SK-N-SH (cell line): Measurements from ENCODE around the gene IRF2BP2.

ENCODE experiments used
- EP300 ChIP-seq, 2 experiments: IDR thresholded peaks; 2 replicates each; pipeline versions ENCODE4 v1.4.0 to v1.6.1; 2012; ENCODE audit warnings: borderline replicate concordance in 1 of 2, low read depth in 1 of 2, low read length in 1 of 2
- EZH2phosphoT487 ChIP-seq: fragments of 200-600 bp; sonication (generic); IDR thresholded peaks from 2 replicates; pipeline ENCODE4 v1.6.1; 2017; ENCODE audit warnings: low read depth, mixed run types, mild to moderate bottlenecking, antibody characterized with exemption, moderate library complexity, borderline replicate concordance
- FOXM1 ChIP-seq: IDR thresholded peaks from 2 replicates; pipeline ENCODE4 v1.4.0; 2012; ENCODE audit warnings: low read depth, mild to moderate bottlenecking
- JUND ChIP-seq: IDR thresholded peaks from 2 replicates; pipeline ENCODE4 v1.4.0; 2012
- RXRA ChIP-seq: IDR thresholded peaks from 2 replicates; pipeline ENCODE4 v1.4.0; 2012; ENCODE audit warnings: low read depth, mild to moderate bottlenecking, borderline replicate concordance
- TF ChIP-seq, protein P1 (sequence below): fragments of 200-600 bp; sonication (generic); IDR thresholded peaks from 2 replicates; pipeline ENCODE4 v1.6.1; 2017; ENCODE audit warnings: antibody characterized with exemption, mild to moderate bottlenecking, moderate library complexity

GRCh38 chr1:234588386-234588785 is 21.6 kb downstream of the IRF2BP2 start:
- TF ChIP-seq, protein P1, sequence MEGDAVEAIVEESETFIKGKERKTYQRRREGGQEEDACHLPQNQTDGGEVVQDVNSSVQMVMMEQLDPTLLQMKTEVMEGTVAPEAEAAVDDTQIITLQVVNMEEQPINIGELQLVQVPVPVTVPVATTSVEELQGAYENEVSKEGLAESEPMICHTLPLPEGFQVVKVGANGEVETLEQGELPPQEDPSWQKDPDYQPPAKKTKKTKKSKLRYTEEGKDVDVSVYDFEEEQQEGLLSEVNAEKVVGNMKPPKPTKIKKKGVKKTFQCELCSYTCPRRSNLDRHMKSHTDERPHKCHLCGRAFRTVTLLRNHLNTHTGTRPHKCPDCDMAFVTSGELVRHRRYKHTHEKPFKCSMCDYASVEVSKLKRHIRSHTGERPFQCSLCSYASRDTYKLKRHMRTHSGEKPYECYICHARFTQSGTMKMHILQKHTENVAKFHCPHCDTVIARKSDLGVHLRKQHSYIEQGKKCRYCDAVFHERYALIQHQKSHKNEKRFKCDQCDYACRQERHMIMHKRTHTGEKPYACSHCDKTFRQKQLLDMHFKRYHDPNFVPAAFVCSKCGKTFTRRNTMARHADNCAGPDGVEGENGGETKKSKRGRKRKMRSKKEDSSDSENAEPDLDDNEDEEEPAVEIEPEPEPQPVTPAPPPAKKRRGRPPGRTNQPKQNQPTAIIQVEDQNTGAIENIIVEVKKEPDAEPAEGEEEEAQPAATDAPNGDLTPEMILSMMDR, result no peak
- TF ChIP-seq EP300 (IDR thresholded peaks at IDR 0.05; ENCODE audit: borderline replicate concordance in 1 of 2, low read depth in 1 of 2, low read length in 1 of 2) (no peak), JUND (no peak), RXRA (no peak), EZH2phosphoT487 (no peak), FOXM1 (no peak)
